Suprapubic skin (tissue), 4 donors: ENCODE results near the gene RNF166. TPM values are rescaled to one million over a fixed set of nuclear protein-coding genes. Genes with fewer than 3 reads are reported as not detected.

Experiments
- DNase-seq, 2 donors: peaks; one replicate each; pipeline ENCODE4 v3.0.0-alpha.2; 2019; ENCODE audit warnings: low spot score in 2 of 2
- H3K27ac ChIP-seq: fragments of 200-600 bp; sonication (generic); one replicate; pipeline ENCODE4 v1.5.1; 2019
- H3K27me3 ChIP-seq: fragments of 200-600 bp; sonication (generic); one replicate; pipeline ENCODE4 v1.5.1; 2019
- H3K36me3 ChIP-seq: fragments of 200-600 bp; sonication (generic); one replicate; pipeline ENCODE4 v1.5.1; 2019
- H3K4me1 ChIP-seq: fragments of 200-600 bp; sonication (generic); one replicate; pipeline ENCODE4 v1.5.1; 2019
- H3K4me3 ChIP-seq: fragments of 200-600 bp; sonication (generic); one replicate; pipeline ENCODE4 v1.5.1; 2019; ENCODE audit warnings: mild to moderate bottlenecking
- H3K9me3 ChIP-seq: fragments of 200-600 bp; sonication (generic); one replicate; pipeline ENCODE4 v1.5.1; 2019
- EP300 ChIP-seq: sonication (generic); formaldehyde crosslinking; IDR thresholded peaks from one replicate; pipeline ENCODE4 v1.6.1; 2017; ENCODE audit warnings: antibody characterized with exemption
- POLR2A ChIP-seq, 2 donors: fragments of 450-650 bp; IDR thresholded peaks; one replicate each; pipeline ENCODE4 v1.6.1; 2017; ENCODE audit warnings: antibody characterized with exemption in 2 of 2, mild to moderate bottlenecking in 2 of 2, moderate library complexity in 2 of 2
- POLR2AphosphoS5 ChIP-seq, 3 donors: sonication (generic); formaldehyde crosslinking; IDR thresholded peaks; one replicate each; pipeline ENCODE4 v1.6.1; 2017; ENCODE audit warnings: antibody characterized with exemption in 3 of 3
- WGBS: methylation state at CpG from one replicate; pipeline ENCODE4 v1.1.5; 2018; 5-methylcytosine and 5-hydroxymethylcytosine counted together
- total RNA-seq, 4 donors: library from RNA; depleted of rRNA; stranded (reverse); fragments of >200 nt; gene quantifications; one replicate each; pipeline ENCODE4 v1.1.0, GENCODE V29; 2016
- TF ChIP-seq, protein P1 (sequence below), 2 donors: fragments of 200-600 bp in 1 of 2; fragments of 450-650 bp in 1 of 2; sonication (generic) in 1 of 2; IDR thresholded peaks; one replicate each; pipeline ENCODE4 v1.5.1; 2016 to 2019; ENCODE audit warnings: antibody characterized with exemption in 2 of 2, mild to moderate bottlenecking in 1 of 2, moderate library complexity in 1 of 2

Gene RNF166
- total RNA-seq, 4 donors from 2014 or later: 12.4 to 15.8 (median 14.6) TPM

DNA sequence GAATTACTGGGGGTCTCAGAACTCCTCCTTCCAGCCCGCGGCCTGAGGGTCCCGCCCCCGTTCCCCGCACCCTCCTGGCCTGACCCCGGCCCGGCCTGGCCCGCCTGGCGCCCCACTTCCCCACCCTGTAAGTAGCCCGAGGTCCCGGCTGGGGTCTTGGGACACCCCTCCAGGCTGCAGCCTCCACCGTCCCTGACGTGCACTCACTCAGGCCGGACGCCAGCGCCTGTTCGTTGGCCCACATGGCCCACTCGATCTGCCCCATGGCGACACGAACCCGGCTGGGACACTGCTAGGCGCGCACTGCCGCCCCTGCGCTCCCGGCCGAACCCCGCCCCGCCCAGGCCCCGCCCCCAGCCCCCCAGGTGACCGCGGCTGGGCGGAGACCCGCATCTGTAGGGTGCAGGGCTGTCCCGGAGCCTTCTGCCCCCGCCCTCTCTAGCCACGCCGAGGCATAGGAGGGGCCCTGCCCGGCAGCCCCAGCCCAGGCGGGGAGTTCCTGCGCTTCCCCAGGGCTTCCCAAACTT is 55.4 kb downstream of the RNF166 start, which contains the start of gene CYBA:
Gene CYBA (minus strand): TSS at position 305 of the 527 bp plus-strand sequence. CDS start 40 bp downstream, at position 265.
- peak in 1 of 2 donors; percentile 78 for DNase-seq
- peak within 1 kb of the TSS; percentile 47 for H3K27ac ChIP-seq
- H3K36me3 ChIP-seq: peaks cover 27% of the 10 kb centered on the region
- WGBS: 0% methylated on average over 7 of the region's 41 CpGs
- TF ChIP-seq POLR2A (IDR thresholded peaks at IDR 0.05) (no peak), EP300 (no peak), POLR2AphosphoS5 (IDR thresholded peaks at IDR 0.05) (no peak)
- TF ChIP-seq, protein P1, sequence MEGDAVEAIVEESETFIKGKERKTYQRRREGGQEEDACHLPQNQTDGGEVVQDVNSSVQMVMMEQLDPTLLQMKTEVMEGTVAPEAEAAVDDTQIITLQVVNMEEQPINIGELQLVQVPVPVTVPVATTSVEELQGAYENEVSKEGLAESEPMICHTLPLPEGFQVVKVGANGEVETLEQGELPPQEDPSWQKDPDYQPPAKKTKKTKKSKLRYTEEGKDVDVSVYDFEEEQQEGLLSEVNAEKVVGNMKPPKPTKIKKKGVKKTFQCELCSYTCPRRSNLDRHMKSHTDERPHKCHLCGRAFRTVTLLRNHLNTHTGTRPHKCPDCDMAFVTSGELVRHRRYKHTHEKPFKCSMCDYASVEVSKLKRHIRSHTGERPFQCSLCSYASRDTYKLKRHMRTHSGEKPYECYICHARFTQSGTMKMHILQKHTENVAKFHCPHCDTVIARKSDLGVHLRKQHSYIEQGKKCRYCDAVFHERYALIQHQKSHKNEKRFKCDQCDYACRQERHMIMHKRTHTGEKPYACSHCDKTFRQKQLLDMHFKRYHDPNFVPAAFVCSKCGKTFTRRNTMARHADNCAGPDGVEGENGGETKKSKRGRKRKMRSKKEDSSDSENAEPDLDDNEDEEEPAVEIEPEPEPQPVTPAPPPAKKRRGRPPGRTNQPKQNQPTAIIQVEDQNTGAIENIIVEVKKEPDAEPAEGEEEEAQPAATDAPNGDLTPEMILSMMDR (IDR thresholded peaks at IDR 0.05): no peak
- peaks cover 26% of the 10 kb centered on the region for H3K4me1 ChIP-seq
- no peaks in the 10 kb centered on the region for H3K9me3 ChIP-seq
- no peaks in the 10 kb centered on the region for H3K27me3 ChIP-seq
- peak within 1 kb of the TSS; percentile 56 for H3K4me3 ChIP-seq

- H3K27ac ChIP-seq: peak overlapping the region; percentile 47
- H3K27me3 ChIP-seq: no peaks in the 10 kb centered on the region
- TF ChIP-seq EP300 (no peak), POLR2A (IDR thresholded peaks at IDR 0.05) (no peak), POLR2AphosphoS5 (IDR thresholded peaks at IDR 0.05) (no peak)
- TF ChIP-seq, protein P1 (IDR thresholded peaks at IDR 0.05): no peak
- peaks cover 26% of the 10 kb centered on the region for H3K4me1 ChIP-seq
- peak in 1 of 2 donors; percentile 80 for DNase-seq
- peaks cover 24% of the 10 kb centered on the region for H3K36me3 ChIP-seq
- H3K4me3 ChIP-seq: peak overlapping the region; percentile 56
- 57% methylated on average over 7 of the region's 37 CpGs for WGBS
- H3K9me3 ChIP-seq: no peaks in the 10 kb centered on the region
These were observed 56.1 kb downstream of the RNF166 start for GRCh38 chr16:88649924-88650748.

- TF ChIP-seq POLR2A (IDR thresholded peaks at IDR 0.05) (no peak), POLR2AphosphoS5 (IDR thresholded peaks at IDR 0.05) (no peak), EP300 (no peak)
- TF ChIP-seq, protein P1 (IDR thresholded peaks at IDR 0.05): no peak
- Histone ChIP-seq H3K4me3 (peak overlapping the region; percentile 56), H3K9me3 (no peaks in the 10 kb centered on the region), H3K36me3 (peaks cover 18% of the 10 kb centered on the region), H3K27ac (no peak overlapping the region), H3K27me3 (no peaks in the 10 kb centered on the region), H3K4me1 (peaks cover 26% of the 10 kb centered on the region)
- WGBS: 92% methylated on average over 15 of the region's 20 CpGs
- DNase-seq: peak in 1 of 2 donors; percentile 68
These were observed 56.8 kb downstream of the RNF166 start for GRCh38 chr16:88649195-88649923.

DNA sequence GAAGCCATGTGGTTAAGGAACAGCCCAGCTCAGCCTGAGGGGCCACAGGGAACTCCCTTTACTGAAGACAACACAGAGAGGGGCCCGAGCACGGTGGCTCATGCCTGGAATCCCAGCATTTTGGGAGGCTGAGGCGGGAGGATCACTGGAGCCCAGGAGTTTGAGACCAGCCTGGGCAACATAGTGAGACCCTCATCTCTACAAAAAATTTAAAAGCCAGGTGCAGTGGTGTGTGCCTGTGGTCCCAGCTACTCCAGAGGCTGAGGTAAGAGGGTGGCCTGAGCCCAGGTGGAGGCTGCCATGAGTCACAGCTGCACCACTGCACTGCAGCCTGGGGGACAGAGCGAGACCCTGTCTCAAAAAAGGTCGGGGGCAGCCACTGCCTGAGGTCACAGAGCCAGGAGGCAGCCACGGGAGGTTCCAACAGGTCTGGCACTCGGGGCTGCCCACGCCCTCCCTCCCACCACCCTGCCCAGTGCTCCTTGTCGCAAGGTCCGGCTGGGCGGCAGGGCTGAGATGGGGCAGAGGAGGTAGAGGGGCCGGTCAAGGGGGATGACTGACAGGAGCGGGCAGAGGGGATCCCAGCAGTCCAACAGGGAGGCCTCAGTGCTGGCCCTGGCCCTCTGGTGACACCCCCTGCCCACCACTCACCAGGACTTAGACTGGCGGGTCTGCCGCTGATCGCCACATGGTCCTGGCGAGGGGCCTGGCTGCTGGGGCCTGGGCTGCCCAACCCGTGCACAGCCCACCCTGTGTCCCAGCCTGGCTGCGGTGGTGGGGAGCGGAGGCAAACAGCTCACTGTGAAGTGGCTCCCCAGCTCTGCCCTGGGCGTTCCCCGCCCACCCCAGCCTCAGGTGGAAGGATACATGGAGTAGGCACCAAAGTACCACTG is 58.8 kb downstream of the RNF166 start:
- no peak for TF ChIP-seq POLR2A (IDR thresholded peaks at IDR 0.05)
- Histone ChIP-seq H3K36me3 (peaks cover 10% of the 10 kb centered on the region), H3K9me3 (no peaks in the 10 kb centered on the region), H3K27me3 (peaks cover 4% of the 10 kb centered on the region), H3K27ac (no peak overlapping the region), H3K4me1 (peaks cover 33% of the 10 kb centered on the region), H3K4me3 (no peak overlapping the region)
- WGBS: 83% methylated on average over 12 of the region's 22 CpGs
- DNase-seq: no peak

Other genes starting within 250 kb of the RNF166 start
- 10 to 100 TPM; 15.7 to 20.8 (median 20.3) TPM for gene ZC3H18, start 136.0 kb downstream of the RNF166 start, total RNA-seq
- gene IL17C, start 67.8 kb downstream of the RNF166 start, total RNA-seq: not detected
- gene CYBA, start 55.4 kb downstream of the RNF166 start, total RNA-seq: 10 to 100 TPM; 22.4 to 39.1 (median 29.7) TPM
- gene MVD, start 43.3 kb downstream of the RNF166 start, total RNA-seq: 10 to 100 TPM; 18.9 to 77.6 (median 44.7) TPM
- under 1 TPM in 2 of 4 donors, not detected in 2; 0.40 to 0.44 TPM for gene SNAI3, start 19.9 kb downstream of the RNF166 start, total RNA-seq
- 10 to 100 TPM in 2 of 4 donors, 1 to 10 TPM in 2; 7.8 to 17.8 (median 10.9) TPM for gene CTU2, start 95 bp upstream of the RNF166 start, total RNA-seq
- gene PIEZO1, start 78.8 kb upstream of the RNF166 start, total RNA-seq: 100 to 1,000 TPM; 185 to 269 (median 224) TPM
- 10 to 100 TPM in 2 of 4 donors, 1 to 10 TPM in 2; 4.7 to 25.7 (median 10.7) TPM for gene CDT1, start 97.4 kb upstream of the RNF166 start, total RNA-seq
- 100 to 1,000 TPM; 122 to 382 (median 250) TPM for gene APRT, start 105.5 kb upstream of the RNF166 start, total RNA-seq
- gene GALNS, start 150.5 kb upstream of the RNF166 start, total RNA-seq: 100 to 1,000 TPM in 1 of 4 donors, 10 to 100 TPM in 3; 31.1 to 134 (median 43.3) TPM
- gene TRAPPC2L, start 150.7 kb upstream of the RNF166 start, total RNA-seq: 10 to 100 TPM; 31.9 to 49.2 (median 36.3) TPM
- not detected for gene PABPN1L, start 160.3 kb upstream of the RNF166 start, total RNA-seq